Measurements from ENCODE around the gene ADCK1. TPM values are rescaled to one million over a fixed set of nuclear protein-coding genes. Genes with fewer than 3 reads are reported as not detected.

ADCK1 gene
- total and polyA plus RNA-seq, 2 of the 13 experiments (the other 11 are each of a cell fraction or from before 2014, with no cell fraction given), result 3.9 to 6.3 TPM

DNA sequence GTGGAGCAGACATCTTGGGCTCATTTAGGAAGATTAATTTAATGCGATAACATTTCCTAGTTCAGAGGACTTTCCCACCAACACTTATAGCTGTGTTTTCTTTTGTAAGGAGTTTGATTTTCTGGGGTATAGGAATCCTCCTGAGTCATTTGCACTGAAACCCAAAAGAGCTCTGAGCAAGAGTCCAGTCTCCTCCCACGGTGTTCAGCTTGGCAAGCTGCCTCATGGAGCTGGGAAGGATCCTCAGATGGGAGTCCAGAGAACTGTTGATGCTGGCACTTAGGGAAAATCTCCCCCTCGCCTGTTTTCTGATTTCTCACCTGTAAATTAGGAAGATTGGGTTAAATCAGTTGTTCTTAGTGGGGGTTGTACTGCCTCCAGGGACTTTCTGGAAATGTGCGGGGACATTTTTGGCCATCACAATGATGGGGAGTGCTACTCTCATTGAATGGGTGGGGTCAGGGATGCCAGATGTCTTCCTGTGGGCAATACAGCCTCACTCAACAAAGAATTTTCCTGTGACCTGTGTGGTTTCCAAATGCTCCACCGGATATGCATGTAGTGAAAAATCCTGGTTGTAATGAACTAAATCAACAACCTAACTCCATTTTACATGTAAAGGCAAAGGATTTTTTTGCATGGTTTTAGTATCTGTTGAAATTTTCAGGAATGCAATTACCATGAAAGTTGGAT lies 150.6 kb downstream of the ADCK1 start:
- H3K4me1 ChIP-seq (ENCODE audit: insufficient read depth, low read length), result no peaks in the 10 kb centered on the region
- H3K36me3 ChIP-seq (replicated peaks in 1 of 2; ENCODE audit: control insufficient read depth in 1 of 2, insufficient read depth in 2 of 2, low read length in 2 of 2), result no peaks in the 10 kb centered on the region
- no peak for FAIRE-seq
- ATAC-seq, result no peak
- no peak overlapping the region for H3K9ac ChIP-seq (ENCODE audit: insufficient read depth, low read depth, low read length)
- H3K9me3 ChIP-seq (ENCODE audit: low read length), result peaks cover 18% of the 10 kb centered on the region
- no peak for DNase-seq (ENCODE audit: low spot score)
- intact Hi-C loops (cut with micrococcal nuclease; ENCODE audit: unreplicated experiment) (no loop called here), in situ Hi-C loops (cut with HindIII; ENCODE audit: extremely low pct_ligation_motif_present, low pct_unique_long_range_greater_than_20kb) (no loop called here)
- no peak overlapping the region for H3K4me3 ChIP-seq (replicated peaks in 1 of 3; ENCODE audit: insufficient read depth in 1 of 3, low read depth in 2 of 3, low read length in 3 of 3)
- ChIA-PET POLR2A (no interaction called here), CTCF (ENCODE audit: low intra/inter-chr PET ratio, low total read pairs) (no interaction called here)
- no peaks in the 10 kb centered on the region for H4K20me1 ChIP-seq (ENCODE audit: insufficient read depth, low read length)
- no peaks in the 10 kb centered on the region for H3K27me3 ChIP-seq (ENCODE audit: control insufficient read depth in 1 of 2, insufficient read depth in 2 of 2, low read length in 2 of 2)
- WGBS (ENCODE audit: low lambda C conversion rate), result 40% methylated on average over 5 of the region's 5 CpGs
- no peak overlapping the region for H2AFZ ChIP-seq (ENCODE audit: low read length)
- H3K27ac ChIP-seq (ENCODE audit: extremely low read length, insufficient read depth, low read length), result no peak overlapping the region
- BruUV-seq (replicated peaks), result no TSS peak
- H3K79me2 ChIP-seq (ENCODE audit: insufficient read depth, low read length), result no peaks in the 10 kb centered on the region
- H3K4me2 ChIP-seq (ENCODE audit: low read depth, low read length), result no peak overlapping the region
- TF ChIP-seq, protein P1, sequence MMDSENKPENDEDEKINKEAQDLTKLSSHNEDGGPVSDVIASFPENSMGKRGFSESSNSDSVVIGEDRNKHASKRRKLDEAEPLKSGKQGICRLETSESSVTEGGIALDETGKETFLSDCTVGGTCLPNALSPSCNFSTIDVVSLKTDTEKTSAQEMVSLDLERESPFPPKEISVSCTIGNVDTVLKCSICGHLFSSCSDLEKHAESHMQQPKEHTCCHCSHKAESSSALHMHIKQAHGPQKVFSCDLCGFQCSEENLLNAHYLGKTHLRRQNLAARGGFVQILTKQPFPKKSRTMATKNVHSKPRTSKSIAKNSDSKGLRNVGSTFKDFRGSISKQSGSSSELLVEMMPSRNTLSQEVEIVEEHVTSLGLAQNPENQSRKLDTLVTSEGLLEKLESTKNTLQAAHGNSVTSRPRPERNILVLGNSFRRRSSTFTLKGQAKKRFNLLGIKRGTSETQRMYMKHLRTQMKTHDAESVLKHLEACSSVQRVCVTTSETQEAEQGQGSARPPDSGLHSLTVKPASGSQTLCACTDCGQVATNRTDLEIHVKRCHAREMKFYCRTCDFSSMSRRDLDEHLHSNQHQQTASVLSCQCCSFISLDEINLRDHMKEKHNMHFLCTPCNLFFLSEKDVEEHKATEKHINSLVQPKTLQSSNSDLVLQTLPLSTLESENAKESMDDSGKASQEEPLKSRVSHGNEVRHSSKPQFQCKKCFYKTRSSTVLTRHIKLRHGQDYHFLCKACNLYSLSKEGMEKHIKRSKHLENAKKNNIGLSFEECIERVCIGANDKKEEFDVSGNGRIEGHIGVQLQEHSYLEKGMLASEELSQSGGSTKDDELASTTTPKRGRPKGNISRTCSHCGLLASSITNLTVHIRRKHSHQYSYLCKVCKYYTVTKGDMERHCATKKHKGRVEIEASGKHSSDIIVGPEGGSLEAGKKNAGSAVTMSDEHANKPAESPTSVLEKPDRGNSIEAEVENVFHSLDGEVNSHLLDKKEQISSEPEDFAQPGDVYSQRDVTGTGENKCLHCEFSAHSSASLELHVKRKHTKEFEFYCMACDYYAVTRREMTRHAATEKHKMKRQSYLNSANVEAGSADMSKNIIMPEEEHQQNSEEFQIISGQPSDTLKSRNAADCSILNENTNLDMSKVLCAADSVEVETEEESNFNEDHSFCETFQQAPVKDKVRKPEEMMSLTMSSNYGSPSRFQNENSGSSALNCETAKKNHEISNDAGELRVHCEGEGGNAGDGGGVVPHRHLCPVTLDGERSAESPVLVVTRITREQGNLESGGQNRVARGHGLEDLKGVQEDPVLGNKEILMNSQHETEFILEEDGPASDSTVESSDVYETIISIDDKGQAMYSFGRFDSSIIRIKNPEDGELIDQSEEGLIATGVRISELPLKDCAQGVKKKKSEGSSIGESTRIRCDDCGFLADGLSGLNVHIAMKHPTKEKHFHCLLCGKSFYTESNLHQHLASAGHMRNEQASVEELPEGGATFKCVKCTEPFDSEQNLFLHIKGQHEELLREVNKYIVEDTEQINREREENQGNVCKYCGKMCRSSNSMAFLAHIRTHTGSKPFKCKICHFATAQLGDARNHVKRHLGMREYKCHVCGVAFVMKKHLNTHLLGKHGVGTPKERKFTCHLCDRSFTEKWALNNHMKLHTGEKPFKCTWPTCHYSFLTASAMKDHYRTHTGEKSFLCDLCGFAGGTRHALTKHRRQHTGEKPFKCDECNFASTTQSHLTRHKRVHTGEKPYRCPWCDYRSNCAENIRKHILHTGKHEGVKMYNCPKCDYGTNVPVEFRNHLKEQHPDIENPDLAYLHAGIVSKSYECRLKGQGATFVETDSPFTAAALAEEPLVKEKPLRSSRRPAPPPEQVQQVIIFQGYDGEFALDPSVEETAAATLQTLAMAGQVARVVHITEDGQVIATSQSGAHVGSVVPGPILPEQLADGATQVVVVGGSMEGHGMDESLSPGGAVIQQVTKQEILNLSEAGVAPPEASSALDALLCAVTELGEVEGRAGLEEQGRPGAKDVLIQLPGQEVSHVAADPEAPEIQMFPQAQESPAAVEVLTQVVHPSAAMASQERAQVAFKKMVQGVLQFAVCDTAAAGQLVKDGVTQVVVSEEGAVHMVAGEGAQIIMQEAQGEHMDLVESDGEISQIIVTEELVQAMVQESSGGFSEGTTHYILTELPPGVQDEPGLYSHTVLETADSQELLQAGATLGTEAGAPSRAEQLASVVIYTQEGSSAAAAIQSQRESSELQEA (CRISPR knock-in tag; IDR thresholded peaks at IDR 0.05; ENCODE audit: not compliant biosample characterization), result no peak
- TF ChIP-seq TOE1 (CRISPR knock-in tag; IDR thresholded peaks at IDR 0.05) (no peak), ZNF460 (CRISPR knock-in tag; IDR thresholded peaks at IDR 0.05; ENCODE audit: borderline replicate concordance) (no peak), HNRNPL (IDR thresholded peaks at IDR 0.05; ENCODE audit: low read depth, low read length) (no peak), POLR2AphosphoS5 (IDR thresholded peaks at IDR 0.05; ENCODE audit: low read depth, low read length) (no peak), HES4 (CRISPR knock-in tag; IDR thresholded peaks at IDR 0.05; ENCODE audit: borderline replicate concordance) (no peak), HHEX (CRISPR knock-in tag; IDR thresholded peaks at IDR 0.05) (no peak), ZNF20 (CRISPR knock-in tag; IDR thresholded peaks at IDR 0.05) (no peak)
- TF ChIP-seq, protein P2, sequence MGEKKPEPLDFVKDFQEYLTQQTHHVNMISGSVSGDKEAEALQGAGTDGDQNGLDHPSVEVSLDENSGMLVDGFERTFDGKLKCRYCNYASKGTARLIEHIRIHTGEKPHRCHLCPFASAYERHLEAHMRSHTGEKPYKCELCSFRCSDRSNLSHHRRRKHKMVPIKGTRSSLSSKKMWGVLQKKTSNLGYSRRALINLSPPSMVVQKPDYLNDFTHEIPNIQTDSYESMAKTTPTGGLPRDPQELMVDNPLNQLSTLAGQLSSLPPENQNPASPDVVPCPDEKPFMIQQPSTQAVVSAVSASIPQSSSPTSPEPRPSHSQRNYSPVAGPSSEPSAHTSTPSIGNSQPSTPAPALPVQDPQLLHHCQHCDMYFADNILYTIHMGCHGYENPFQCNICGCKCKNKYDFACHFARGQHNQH (CRISPR knock-in tag; IDR thresholded peaks at IDR 0.05), result no peak

Data from HepG2 (cell line).